NCI-H226 (cell line): ENCODE data around the gene SPPL3.
A peak's percentile ranks its signal among the peaks of the same experiment; 100 is the strongest.
"Not testable (repeated sequence)": the region's sequence is repeated elsewhere in the genome, so short reads cannot be mapped to it uniquely, and the experiment has no call there.

Experiments used
- DNase-seq: peaks from one replicate; pipeline ENCODE4 v3.0.0-alpha.2; 2015

The SPPL3 gene, protein sequence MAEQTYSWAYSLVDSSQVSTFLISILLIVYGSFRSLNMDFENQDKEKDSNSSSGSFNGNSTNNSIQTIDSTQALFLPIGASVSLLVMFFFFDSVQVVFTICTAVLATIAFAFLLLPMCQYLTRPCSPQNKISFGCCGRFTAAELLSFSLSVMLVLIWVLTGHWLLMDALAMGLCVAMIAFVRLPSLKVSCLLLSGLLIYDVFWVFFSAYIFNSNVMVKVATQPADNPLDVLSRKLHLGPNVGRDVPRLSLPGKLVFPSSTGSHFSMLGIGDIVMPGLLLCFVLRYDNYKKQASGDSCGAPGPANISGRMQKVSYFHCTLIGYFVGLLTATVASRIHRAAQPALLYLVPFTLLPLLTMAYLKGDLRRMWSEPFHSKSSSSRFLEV

DNA sequence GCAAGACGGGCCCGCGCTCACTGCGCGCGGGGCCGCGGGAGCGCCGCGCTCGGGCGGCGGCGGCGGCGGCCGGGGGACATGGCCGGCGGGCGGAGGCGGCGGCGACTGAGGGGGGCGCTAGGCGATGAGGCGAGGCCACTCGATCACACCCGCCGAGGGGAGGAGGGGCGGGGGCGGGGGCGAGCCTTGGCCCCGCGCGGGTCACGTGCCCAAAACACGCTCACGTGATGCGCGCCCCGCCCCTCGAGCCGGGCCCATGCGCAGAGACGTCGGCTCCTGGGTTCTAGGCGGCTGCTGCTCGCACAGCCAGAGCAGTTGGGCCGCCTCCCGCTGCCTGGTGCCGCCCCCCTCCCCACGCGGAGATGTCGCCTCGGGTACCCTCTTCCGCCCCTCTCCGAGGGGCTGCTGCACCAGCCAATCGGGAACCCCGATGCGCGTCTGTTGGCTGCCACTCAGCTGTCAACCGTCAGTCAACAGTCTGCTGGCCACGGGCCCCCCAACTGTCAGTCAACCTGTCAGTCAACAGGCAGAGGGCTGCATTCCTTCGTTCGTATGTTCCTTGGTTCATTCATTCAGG lies at the start of gene SPPL3:
TSS of gene SPPL3 (minus strand) at position 162 of the 577 bp plus-strand sequence. CDS start 491 bp downstream, outside the sequence.
- DNase-seq: peak; percentile 77

DNA sequence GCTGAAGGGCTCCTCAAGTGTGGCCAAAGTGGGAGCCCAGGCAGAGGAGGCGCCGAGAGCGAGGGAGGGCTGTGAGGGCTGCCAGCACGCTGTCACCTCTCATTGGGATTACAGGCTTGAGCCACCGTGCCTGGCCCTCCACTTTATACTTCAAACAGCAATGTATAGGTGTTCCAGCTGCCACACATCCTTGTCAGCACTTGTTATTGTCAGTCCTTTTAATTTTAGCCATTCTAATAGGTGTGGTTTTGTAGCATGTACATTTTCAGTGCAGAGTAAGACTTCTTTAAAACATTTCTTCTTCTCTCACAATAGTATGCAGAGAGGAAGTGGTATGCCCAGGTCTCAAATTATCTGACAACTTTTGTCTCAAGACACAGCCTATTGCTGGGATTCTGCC lies 46.6 kb upstream of the SPPL3 start:
- no peak for DNase-seq

DNA sequence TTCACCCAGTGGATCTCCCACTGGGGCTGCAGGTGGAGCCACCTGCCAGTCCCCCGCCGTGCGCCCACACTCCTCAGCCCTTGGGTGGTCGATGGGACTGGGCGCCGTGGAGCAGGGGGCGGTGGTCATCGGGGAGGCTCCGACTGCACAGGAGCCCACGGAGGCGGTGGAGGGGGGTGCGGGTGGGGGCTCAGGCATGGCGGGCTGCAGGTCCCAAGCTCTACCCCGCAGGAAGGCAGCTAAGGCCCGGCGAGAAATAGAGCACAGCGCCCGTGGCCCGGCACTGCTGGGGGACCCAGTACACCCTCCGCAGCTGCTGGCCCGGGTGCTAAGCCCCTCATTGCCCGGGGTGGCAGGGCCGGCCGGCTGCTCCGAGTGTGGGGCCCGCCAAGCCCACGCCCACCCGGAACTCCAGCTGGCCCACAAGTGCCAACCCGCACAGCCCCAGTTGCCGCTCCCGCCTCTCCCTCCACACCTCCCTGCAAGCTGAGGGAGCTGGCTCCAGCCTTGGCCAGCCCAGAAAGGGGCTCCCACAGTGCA lies 46.2 kb upstream of the SPPL3 start:
- DNase-seq: not testable (repeated sequence)

DNA sequence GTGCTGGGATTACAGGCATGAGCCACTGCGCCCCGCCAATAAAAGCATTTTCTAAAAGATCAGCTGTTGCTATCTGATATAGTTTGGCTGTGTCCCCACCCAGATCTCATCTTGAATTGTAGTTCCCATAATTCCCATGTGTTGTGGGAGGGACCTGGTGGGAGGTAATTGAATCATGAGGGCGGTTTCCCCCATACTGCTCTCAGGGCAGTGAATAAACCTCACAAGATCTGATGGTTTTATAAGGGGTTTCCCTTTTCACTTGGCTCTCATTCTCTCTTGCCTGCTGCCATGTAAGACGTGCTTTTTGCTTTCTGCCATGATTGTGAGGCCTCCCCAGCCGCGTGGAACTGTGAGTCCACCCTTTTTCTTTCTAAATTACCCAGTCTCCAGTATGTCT lies 41.4 kb upstream of the SPPL3 start:
- not testable (repeated sequence) for DNase-seq

DNA sequence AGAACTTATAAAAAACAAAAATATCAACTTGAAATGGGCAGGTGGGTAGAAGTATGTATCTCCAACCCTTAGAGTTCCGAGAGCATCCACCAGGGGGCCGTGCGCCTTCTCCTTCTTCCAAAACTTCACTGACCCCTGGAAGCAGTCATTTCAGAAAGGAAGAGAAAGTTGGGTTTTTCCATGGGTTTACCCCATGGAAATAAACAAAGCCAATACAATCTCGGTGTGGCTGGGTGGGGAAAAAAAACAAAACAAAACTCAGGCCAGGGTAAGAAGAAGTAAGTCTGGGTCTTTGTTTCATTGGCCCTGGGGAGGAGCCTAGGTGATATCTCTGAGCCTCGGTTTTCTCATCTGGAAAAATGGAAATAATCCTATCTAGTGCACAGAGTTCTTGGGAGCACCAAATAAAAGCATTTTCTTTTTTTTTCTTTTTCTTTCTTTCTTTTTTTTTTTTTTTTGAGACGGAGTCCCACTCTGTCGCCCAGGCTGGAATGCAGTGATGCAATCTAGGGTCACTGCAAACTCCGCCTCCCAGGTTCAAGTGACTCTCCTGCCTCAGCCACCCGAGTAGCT lies 40.6 kb upstream of the SPPL3 start:
- no peak for DNase-seq

DNA sequence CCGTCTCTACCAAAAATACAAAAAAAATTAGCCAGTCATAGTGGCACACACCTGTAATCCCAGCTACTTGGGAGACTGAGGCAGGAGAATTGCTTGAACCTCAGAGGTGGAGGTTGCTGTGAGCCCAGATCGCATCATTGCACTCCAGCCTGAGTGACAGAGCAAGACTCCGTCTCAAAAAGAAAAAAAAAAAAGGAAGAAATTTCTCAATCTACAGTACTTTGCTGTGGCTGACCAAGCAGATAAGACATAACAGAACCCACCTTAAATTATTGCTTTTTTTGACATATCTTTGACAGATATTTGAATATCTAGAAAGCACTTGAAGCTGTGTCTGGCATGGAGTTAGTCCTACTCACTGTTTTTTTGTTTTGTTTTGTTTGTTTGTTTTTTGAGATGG lies 39.3 kb upstream of the SPPL3 start:
- DNase-seq: no peak

DNA sequence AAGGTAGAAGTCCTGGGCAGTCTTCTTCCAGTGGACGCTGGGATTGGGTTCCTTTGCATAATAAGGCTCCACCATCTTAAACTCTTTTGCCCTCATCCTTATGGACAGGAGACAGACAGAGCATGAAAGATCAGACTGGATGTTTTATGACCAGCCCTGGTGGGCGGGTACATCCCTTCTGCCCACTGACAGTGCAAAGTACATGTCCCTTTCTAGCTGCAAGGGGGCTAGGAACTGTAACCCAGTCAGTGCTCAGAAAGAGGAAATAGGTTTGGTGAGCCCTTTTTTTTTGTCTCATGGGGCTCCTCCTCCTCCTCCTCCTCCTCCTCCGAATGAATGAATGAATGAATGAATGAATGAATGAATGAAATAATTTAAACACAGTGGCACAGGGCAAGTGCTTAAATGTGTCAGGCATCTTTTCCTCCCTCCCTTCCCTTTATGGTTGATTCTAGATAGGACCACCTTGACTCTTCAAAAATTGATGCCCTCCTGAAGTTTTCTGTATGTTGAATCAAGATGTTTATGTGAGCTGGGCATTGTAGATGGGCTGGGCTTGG lies 37.8 kb upstream of the SPPL3 start:
- no peak for DNase-seq

DNA sequence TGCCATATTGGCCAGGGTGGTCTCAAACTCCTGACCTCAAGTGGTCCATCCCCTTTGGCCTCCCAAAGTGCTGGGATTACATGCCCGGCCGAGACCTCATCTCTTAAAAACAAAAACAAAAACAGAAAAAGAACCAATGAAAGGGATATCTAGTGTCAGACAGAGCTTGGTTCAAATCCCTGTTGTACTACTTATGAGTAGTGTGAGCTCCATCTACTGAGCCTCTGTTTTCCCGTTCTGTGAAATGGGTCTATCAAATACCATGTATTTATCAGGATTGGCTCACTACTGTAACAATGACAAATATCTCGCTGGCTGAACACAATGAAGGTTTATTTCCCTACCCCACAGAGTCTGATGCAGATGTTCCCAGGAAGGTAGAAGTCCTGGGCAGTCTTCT lies 37.3 kb upstream of the SPPL3 start:
- no peak for DNase-seq

DNA sequence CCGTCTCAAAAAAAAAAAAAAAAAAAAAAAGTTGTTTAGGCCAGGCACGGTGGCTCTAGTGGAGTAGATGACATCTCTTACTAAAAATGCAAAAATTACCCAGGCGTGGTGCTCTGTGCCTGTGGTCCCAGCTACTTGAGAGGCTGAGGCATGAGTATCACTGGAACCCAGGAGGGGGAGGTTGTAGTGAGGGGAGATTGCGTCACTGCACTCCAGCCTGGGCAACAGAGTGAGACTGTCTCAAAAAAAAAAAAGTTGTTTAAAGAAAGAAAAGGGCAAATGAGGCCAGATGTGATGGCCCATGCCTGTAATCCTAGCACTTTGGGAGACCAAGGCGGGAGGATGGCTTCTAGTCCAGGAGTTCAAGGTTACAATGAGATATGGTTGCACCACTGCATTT lies 36.6 kb upstream of the SPPL3 start:
- DNase-seq: no peak

DNA sequence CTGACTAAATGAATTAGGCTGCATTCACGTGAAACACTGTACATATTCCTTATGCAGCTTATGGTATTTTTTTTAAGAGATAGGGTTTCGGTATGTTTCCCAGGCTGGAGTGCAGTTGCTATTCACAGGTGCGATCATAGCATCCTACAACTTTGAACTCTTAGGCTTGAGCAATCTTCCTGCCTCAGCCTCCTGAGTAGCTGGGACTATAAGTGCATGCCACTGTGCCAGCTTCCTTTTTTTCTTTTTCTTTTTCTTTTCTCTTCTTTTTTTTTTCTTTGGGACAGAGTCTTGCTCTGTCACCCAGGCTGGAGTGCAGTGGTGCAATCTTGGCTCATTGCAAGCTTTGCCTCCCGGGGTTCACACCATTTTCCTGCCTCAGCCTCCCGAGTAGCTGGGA lies 35.8 kb upstream of the SPPL3 start:
- no peak for DNase-seq

DNA sequence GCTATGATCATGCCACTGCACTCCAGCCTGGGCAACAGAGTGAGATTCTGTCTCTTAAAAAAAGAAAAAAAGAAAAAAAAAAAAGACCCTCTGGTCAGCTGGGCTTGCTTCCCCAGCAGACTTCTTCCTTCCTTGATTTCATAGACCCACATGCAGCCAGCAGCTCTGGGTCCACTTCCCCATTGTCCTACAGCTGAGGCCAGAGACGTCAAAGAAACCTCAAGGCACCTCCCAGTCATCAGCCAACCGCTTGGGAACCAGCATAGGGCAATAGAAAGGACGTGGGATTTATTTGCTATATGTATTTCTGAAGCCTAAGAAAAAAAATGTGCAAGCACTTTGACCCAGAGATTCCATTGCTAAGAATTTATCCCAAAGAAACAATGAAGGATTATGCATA lies 35.4 kb upstream of the SPPL3 start:
- no peak for DNase-seq

DNA sequence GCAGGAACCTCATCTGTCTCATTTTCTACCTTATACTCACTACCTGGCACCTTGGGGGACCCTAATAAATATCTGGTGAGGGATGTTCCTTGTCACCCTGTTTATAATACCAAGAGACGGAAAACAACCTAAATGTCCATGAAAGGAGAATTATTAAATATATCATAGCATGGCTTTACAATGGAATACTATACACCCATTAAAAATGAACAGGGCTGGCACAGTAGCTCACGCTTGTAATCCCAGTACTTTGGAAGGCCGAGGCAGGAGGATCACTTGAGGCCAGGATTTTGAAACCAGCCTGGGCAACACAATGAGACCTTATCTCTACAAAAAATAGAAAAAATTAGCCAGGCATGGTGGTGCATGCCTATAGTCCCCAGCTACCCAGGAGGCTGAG lies 34.3 kb upstream of the SPPL3 start:
- DNase-seq: no peak

DNA sequence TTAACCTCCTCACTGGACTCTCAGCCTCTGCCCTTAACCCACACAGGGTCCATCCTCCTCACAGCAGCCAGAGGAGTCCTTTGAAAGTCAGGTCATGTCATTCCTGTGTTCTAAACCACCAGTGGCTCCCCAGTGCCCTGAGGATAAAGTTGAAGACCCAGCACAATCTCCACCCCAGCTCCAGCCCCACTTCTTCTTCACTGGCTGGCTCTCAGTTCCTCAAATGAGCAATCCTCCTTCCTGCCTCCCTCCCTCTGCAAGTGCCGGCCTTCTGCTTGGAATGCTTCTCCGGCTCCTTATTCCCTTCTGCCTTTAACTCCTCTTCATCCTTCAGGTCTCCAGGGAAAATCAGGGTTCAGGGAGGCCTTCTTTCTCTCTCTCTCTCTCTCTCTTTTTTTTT lies 32.0 kb upstream of the SPPL3 start:
- no peak for DNase-seq

DNA sequence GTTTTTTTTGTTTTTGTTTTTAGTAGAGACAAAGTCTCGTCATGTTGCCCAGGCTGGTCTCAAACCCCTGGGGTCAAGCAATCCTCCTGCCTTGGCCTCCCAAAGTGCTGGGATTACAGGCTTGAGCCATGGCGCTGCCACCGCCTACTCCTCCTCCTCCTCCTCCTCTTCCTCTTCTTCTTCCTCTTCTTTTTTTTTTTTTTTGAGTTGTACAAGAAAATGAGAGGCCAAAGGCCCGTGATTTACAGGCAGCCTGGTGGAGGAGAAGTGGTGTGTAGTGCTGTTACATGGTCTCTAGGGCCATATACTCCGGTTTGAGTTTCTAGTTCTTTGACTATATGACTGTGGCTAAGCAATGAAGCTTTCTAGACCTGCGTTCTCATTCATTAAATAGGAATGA lies 29.6 kb upstream of the SPPL3 start:
- no peak for DNase-seq

DNA sequence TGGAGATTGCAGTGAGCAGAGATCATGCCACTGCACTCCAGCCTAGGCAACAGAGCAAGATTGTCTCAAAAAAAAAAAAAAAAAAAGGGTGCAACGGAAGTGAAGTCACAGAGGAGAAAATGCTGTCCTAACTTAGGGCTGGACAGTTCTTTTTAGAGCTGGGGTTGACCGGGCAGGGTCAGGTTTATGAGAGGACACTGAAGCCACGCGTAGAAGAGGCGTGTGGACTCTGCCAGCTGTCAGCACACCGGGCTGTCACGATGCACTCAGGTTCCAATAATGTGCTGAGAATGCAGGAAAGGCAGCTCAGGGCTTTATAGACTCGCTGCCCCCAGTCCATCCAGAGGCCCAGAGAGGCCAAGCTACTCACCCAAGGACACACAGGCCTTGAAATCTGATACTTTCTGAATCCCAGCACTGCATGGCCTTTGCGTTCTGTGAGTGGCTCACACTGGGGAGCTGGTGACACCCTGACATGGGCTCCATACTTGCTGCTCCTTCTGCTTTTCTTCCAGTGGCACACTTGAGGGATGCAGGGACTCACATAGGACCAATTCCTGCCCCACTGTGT lies 28.9 kb upstream of the SPPL3 start:
- no peak for DNase-seq

DNA sequence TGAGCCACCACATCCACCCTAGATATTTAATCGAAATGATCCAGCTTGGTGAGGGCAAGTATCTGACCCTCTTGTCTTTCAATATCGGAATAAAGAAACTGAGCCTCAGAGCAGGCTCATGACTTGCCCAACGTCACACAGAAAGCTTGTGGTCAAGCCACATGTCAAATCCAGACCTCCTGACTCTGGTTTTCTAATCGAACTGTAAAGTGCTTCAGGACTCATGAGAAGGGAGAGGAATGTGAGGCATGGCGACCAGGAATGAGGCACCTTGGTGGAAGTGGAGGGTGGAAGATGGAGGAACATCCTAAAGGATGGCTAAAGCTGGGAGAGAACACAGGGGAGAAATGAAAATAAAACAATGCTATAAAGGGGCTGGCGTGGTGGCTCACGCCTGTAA lies 27.9 kb upstream of the SPPL3 start:
- DNase-seq: no peak

DNA sequence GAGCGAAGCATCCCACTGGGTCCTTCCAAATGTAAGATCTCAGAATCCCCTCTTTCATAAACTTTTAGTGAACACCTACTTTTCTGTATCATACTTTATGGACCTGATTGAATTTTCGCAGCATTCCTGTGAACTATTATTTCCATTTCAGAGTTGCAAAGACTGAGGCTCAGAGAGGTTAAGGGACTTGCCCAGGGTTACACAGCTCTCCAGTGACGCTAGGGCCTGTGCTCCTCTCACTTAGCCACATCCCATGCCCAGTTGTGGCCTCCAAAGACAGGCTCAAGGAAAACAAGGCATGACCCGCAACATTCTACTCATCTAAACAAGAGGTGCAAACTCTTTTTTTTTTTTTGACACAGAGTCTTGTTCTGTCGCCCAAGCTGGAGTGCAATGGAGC lies 25.9 kb upstream of the SPPL3 start:
- DNase-seq: no peak

DNA sequence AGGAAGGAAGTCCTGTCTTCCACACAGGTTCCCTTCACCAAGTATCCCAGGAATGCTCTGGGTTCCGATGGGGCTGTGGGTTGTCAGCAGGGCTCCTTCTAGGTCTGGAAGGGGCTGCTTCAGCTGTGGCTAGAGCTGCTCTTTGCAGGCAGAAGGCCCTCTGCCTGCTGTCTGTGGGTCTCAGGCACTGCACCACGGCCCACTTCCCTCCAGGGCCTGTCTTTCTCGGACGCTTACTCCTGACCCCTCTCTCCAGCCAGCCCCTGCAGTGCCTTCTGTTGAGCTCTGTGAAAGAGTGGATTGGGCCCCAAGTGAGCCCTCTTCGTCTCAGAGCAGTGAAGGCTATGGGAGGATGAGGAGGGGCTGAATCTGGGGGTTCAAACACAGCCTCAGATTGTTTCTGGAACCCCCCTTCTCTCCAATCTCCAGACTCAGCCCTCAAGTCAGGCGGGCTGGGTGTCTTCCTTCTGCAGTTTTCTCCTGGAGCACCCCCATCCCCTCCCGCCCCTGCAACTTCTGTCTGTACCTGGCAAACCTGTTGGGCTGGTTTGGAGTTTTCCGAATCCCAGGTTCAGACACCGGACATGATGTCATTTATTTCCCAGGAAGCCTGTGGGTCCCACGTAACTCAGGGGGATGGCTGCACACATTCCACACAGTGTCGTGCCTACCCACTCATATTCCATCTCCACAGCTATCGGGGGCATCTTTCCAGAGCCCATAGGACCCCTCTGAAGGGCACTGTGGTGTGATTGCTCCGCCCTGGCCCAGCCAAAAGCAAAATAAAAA lies 24.9 kb upstream of the SPPL3 start:
- DNase-seq: no peak

DNA sequence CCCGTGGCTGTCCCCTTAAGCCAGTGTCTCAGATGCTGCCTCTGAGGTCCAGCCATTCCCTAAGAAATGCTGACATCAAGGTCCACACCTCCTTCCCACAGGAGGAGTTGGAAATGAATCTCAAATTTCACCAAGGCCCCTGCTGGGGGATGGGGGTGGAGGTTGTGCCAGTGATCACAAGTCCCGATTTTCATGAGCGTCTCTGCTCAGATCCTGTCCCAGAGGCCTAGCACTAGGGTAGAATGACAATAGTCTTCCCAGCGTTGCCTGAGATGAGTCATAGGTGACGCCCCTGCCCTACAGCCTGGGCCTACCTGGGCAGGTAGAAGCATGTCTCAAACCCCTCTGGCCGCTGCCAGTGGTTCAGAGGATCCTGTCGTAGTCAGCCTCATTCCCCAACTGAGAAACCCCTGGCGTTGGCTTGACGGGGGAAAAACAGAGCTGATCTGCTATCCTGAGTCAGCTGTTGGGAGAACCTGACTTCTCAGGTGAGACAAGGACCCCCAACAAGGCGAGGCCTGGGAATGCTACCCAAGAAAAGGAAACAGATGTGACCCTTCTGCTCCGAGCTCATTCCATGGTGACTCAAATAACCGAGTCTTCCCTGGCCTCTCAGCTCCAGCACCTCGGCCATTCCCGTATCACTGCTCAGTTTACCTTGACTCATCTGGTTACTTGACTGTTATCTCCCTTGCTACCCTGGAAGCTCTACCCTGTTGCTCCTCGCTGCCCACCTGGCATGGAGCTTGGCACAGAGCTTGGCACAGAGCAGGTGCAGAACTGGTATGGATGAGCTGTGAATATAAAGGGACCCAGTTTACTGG lies 21.8 kb upstream of the SPPL3 start:
- no peak for DNase-seq

DNA sequence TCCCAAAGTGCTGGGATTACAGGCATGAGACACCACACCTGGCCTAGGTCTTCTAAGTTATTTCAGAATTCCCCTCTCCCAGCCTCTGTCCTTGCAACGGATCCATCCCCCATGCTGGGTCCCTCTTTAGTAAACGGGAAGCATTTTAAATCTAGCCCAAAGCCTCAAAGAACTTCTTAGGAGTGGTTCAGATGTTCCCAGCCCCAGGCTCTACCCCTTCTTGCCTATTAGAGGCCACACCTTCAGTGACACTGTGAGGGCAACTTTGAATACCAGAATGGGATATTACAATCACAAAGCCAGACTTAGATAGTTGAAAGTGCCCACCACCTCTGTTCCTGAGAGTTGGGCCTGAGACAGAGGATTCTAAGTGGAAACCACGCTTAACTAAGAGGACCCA lies 18.1 kb upstream of the SPPL3 start:
- DNase-seq: no peak

DNA sequence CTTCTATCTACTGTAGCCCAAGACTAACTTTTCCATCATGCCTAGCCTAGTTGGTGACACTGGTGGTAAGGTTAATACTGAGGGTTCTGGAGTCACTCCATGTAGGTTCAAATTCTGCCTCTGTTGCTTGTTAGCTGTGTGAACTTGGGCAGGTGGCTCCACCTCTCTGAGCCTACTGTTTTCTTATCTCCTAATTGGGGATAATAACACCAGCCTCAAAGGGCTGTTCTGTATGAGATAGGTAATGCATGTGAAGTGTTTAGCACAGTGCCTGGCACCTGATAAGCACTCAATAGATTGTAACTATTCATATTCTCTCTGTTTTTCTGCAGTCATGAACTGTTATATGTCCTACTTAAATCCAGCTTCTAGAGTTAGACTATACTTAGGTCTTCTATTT lies 17.5 kb upstream of the SPPL3 start:
- no peak for DNase-seq

DNA sequence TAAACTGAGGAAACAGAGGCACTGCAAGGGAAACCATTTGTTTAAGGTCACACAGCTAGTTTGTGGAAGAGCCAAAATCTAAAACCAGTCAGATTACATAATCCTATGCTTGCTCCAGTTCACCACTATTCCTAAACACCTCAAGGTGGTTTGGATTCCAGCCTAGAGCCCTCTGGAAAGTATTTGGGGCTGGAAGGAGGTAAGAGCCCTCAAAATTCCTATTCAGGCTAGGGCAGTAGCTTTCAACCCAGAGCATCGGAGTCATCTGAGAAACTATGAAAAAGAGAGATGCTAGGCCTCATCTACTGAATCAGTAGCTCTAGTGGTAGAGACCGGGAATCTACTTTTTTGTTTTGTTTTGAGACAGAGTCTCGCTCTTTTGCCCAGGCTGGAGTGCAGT lies 16.0 kb upstream of the SPPL3 start:
- DNase-seq: no peak
